Activated CD4-positive, alpha-beta T cell treated with anti-CD3 and anti-CD28 coated beads, Interleukin-2, Interleukin-4, amounts not matched to agents 100 ng/mL and 50 ng/mL, durations not matched to agents 16 hours and 8 hours (primary cell): ENCODE measurements around the gene DAB2IP.

ENCODE experiments used
- DNase-seq: peaks from one replicate; pipeline ENCODE4 v3.0.0-alpha.2; 2020; ENCODE audit warnings: low spot score

Gene DAB2IP

GRCh38 chr9:121744687-121745395, 93.4 kb downstream of the DAB2IP start:
- no peak for DNase-seq

DNA sequence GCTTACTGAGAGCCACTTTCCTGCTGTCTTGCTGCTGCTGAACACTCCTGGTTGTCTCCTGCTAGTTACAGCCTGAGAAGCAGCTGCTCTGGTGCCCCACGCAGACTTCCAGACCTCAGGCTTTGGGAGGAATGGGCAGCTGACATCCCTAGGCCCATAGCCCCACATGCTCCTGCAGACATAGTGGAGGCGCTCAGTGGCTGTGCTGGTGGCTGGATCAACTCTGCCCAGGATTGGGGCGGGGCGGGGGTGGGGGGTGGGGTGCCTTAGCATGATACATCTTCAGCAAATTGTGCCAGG, 93.9 kb downstream of the DAB2IP start:
- no peak for DNase-seq

GRCh38 chr9:121746411-121746810, 95.0 kb downstream of the DAB2IP start:
- DNase-seq: no peak

DNA sequence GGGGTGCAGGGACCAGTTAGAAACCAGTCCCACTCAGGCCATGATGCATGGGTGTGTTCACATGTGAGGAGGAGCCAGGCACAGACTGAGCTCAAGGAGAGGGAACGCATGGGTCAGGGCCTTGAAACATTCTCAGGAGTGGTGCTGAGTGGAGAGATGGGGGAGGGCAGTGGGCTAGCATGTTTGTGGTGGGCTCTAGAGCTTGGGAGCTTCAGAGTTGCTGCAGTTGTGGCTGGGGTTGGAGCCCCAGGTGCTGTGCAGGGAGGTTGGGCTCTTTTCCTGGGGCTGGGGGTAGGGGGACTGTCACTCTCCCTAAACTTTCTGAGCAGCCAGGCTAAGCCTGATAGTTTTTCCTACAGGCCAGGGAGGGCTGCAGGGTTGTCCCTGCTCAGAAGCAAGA, 95.4 kb downstream of the DAB2IP start:
- DNase-seq: no peak

GRCh38 chr9:121748074-121748473, 96.6 kb downstream of the DAB2IP start:
- DNase-seq: peak; percentile 10

DNA sequence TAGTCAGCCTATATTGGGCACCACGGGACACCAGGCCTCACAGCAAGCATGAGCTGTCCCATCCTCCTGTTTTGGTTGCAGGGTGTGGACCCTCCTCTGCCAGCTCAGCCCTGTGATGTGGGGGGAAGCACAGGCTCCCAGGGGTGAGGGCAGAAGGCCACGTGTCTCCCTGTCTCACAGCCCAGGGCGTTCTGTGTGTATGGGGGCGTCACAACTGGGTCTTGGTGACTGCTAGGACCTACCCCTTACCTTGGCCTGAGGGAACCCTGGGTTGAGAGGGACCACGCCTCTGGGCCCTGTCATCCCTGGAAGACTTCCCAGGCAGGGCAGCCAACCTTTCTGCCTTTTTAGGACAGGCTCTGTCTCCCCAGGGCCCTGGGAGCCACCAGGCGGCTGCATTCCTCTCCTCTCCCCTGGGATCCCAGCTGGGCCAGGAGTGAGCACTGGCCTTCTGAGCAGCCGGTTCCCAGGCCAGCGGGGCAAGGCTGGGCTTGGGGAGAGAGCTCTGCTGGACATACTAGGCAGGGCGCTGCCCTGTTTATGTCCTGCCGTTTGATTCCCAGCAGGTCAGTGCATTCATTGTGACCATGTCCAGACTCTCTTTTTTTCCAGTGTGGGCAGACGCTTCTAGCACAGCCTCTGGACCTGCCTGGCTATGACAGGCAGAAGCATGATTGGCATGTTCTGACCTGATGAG, 97.4 kb downstream of the DAB2IP start:
- no peak for DNase-seq

DNA sequence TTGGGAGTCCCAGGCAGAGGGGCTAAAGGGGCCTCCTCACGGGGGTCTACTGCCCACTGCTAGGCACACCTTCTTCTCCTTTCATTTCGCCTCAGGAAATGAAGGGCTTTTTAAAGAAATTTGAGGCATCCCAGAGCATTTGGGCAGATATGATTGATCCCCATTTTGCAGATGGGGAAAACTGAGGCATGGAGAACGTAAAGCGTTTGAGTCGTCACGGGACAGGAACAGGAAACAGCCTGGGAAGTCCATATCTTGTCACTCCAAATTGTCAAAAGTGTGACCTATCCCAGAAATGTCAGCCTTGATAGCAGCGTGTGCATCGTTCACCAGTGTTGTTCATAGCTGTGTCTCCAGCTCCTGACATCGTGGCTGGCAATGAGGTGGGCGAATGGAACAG, 98.2 kb downstream of the DAB2IP start:
- no peak for DNase-seq

GRCh38 chr9:121750259-121750714, 98.9 kb downstream of the DAB2IP start:
- no peak for DNase-seq

DNA sequence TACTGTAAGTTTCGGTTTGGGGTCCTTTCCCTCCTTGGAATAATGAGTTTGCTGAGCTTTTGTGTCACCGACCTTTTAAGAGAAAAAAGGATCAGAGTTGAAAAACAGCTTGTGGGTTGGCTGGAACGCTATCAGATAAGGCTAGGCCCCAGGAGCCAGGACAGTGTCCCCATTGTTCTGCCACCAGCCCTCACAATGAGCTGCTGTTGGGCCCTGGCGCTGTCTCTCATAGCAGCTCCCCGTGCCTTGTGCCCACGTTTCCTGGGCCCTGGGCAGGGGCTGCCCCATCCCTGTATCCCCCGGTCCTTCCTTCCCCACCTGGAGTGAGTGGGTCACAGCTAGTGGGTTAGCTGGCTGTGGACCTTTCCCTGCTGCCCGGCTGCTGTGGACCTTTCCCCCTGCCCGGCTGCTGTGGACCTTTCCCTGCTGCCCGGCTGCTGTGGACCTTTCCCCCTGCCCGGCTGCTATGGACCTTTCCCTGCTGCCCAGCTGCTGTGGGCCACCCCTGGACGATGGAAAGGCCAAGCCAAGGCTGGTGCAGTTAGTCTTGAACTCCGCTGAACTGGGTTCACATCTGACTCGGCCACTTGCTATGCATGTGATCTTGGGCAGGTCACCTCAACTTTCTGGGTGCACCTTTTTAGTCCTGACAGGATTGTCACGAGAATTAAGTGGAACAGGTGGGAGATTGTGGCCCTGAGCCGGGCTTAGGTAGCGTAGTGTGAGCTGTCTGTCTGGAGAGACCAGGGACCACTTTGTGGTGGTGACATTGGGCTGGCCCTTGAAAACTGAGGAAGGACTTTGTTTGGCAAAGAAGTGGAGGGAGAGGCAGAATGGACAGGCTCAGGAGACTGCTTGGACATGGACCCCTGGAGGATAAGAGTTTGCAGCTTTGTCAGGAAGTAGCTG, 99.5 kb downstream of the DAB2IP start:
- no peak for DNase-seq

GRCh38 chr9:121751686-121752445, 100.4 kb downstream of the DAB2IP start:
- no peak for DNase-seq

GRCh38 chr9:121752929-121753328, 101.5 kb downstream of the DAB2IP start:
- DNase-seq: no peak

DNA sequence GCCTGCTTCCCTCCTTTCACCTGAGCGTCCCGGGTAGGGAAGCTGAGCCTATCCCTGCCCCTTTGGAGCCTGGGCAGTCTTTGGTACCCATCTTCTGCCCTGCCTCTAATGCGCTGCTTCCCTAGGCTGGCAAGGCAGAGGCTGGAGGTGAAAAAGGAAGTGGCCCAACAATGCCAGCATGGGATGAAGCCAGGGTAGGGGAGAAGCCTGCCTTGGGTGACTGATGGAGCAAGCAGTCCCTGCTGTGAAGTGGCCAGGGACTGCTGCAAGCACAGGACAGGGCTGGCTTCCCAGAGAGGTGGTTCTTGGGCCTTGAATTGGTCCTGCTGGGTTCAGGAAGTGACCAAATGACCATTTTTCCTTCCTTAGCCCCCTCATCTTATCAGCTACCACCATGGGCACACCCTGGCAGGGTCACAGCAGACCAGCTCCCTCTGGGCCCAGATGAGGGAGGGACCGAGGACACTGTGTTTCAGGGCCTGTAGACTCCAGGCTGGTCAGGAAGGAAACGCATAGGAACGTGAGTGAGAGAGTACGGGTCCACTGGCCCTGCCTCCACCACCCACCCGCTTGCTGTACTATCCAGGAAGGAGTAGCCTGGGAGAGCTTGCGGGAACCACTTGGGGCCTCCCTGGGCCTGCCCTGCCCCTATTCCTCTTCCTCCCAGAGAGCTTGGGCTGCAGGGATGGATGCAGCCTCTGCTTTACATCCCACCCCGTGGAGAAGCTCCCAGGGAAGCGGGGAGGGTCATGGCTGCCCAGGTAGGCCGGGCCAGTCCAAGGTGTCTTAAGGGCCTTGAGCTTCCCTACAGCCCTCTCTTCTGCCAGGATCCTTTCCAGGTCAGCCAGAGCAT, 102.6 kb downstream of the DAB2IP start:
- DNase-seq: no peak

- DNase-seq: no peak
Observed at GRCh38 chr9:121754655-121755436, 103.4 kb downstream of the DAB2IP start.

GRCh38 chr9:121755581-121755980, 104.1 kb downstream of the DAB2IP start:
- no peak for DNase-seq

- no peak for DNase-seq
Observed at GRCh38 chr9:121756474-121757280, 105.2 kb downstream of the DAB2IP start.

- DNase-seq: no peak
Observed at GRCh38 chr9:121757281-121757585, 105.8 kb downstream of the DAB2IP start.

GRCh38 chr9:121758693-121759092, 107.3 kb downstream of the DAB2IP start:
- DNase-seq: no peak

DNA sequence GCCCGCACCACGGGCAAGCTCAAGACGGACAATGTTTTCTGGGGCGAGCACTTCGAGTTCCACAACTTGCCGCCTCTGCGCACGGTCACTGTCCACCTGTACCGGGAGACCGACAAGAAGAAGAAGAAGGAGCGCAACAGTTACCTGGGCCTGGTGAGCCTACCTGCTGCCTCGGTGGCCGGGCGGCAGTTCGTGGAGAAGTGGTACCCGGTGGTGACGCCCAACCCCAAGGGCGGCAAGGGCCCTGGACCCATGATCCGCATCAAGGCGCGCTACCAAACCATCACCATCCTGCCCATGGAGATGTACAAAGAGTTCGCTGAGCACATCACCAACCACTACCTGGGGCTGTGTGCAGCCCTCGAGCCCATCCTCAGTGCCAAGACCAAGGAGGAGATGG, 108.6 kb downstream of the DAB2IP start:
- no peak for DNase-seq

- DNase-seq: no peak
Observed at GRCh38 chr9:121760571-121760970, 109.1 kb downstream of the DAB2IP start.

- DNase-seq: no peak
Observed at GRCh38 chr9:121763131-121763530, 111.7 kb downstream of the DAB2IP start.
